ENCODE data around the gene KCNS1. TPM values are rescaled to one million over a fixed set of nuclear protein-coding genes. Genes with fewer than 3 reads are reported as not detected.

Gene KCNS1
- total RNA-seq, 6 experiments from 2014 or later: 0.46 to 0.95 (median 0.73) TPM

GRCh38 chr20:45098103-45098773, 2.7 kb downstream of the KCNS1 start:
- H3K27me3 Mint-ChIP-seq (ENCODE audit: insufficient read depth): peaks cover 8% of the 10 kb centered on the region

GRCh38 chr20:45097485-45098102, 3.3 kb downstream of the KCNS1 start:
- Mint-ChIP-seq H3K27me3 (ENCODE audit: insufficient read depth) (peaks cover 8% of the 10 kb centered on the region), H3K27ac (no peak overlapping the region), H3K9me3 (no peaks in the 10 kb centered on the region), H3K4me1 (ENCODE audit: low read depth) (peaks cover 38% of the 10 kb centered on the region), H3K4me3 (no peak overlapping the region), H3K36me3 (ENCODE audit: low read depth) (no peaks in the 10 kb centered on the region; the same call in 1 of the 2 replicates)
- no peak for DNase-seq
- peak; percentile 42; the same call in 1 of the 2 replicates for TF ChIP-seq CTCF (IDR thresholded peaks at IDR 0.05)

More at GRCh38 chr20:45098103-45098773, 2.7 kb downstream of the KCNS1 start:
- no peak for DNase-seq
- Mint-ChIP-seq H3K4me3 (no peak overlapping the region), H3K9me3 (no peaks in the 10 kb centered on the region), H3K27ac (no peak overlapping the region), H3K36me3 (ENCODE audit: low read depth) (no peaks in the 10 kb centered on the region; the same call in 1 of the 2 replicates), H3K4me1 (ENCODE audit: low read depth) (peaks cover 33% of the 10 kb centered on the region)
- no peak for TF ChIP-seq CTCF (IDR thresholded peaks at IDR 0.05)

GRCh38 chr20:45096781-45097180, 4.1 kb downstream of the KCNS1 start:
- Mint-ChIP-seq H3K9me3 (no peaks in the 10 kb centered on the region), H3K36me3 (ENCODE audit: low read depth) (no peaks in the 10 kb centered on the region; the same call in 1 of the 2 replicates), H3K4me3 (no peak overlapping the region), H3K27me3 (ENCODE audit: insufficient read depth) (peaks cover 8% of the 10 kb centered on the region), H3K4me1 (ENCODE audit: low read depth) (peaks cover 38% of the 10 kb centered on the region), H3K27ac (no peak overlapping the region)
- no peak for TF ChIP-seq CTCF (IDR thresholded peaks at IDR 0.05)
- DNase-seq: no peak

DNA sequence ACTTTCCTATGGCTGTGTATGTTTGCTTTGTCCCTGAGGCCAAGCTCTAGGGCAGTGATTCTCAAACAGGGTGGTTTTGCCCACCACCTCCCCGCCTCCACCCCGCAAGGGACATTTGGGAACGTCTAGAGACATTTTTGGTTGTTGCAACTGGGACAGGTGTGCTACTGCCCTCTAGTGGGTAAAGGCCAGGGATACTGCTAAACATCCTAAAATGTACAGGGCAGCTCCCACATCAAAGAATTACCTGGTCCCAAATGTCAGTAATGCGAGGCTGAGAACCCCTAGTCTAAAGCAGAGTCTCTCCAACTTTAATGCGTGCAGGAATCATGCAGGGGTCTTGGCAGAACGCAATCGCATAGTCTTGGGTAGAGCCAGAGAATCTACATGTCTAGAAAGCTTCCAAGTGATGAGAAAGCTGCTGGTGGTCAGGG, 5.1 kb downstream of the KCNS1 start:
- peaks cover 9% of the 10 kb centered on the region for H3K36me3 Mint-ChIP-seq (ENCODE audit: low read depth)
- peaks cover 41% of the 10 kb centered on the region for H3K4me1 Mint-ChIP-seq (ENCODE audit: low read depth)
- no peak overlapping the region for H3K4me3 Mint-ChIP-seq
- no peak overlapping the region for H3K27ac Mint-ChIP-seq
- peak; percentile 54 for DNase-seq
- H3K9me3 Mint-ChIP-seq: no peaks in the 10 kb centered on the region
- H3K27me3 Mint-ChIP-seq (ENCODE audit: insufficient read depth): peaks cover 6% of the 10 kb centered on the region
- peak; percentile 89 for TF ChIP-seq CTCF (IDR thresholded peaks at IDR 0.05)

GRCh38 chr20:45094864-45095574, 5.9 kb downstream of the KCNS1 start:
- H3K27ac Mint-ChIP-seq: no peak overlapping the region
- no peak for TF ChIP-seq CTCF (IDR thresholded peaks at IDR 0.05)

More at GRCh38 chr20:45094864-45095574, 5.9 kb downstream of the KCNS1 start:
- Mint-ChIP-seq H3K9me3 (no peaks in the 10 kb centered on the region), H3K27me3 (ENCODE audit: insufficient read depth) (peaks cover 3% of the 10 kb centered on the region), H3K4me1 (ENCODE audit: low read depth) (peaks cover 48% of the 10 kb centered on the region), H3K4me3 (no peak overlapping the region), H3K36me3 (ENCODE audit: low read depth) (peaks cover 11% of the 10 kb centered on the region)
- no peak for DNase-seq

Data from HFFc6 (cell line).